GM23248 (cell line): ENCODE data around the gene CASS4. TPM values are rescaled to one million over a fixed set of nuclear protein-coding genes. Genes with fewer than 3 reads are reported as not detected.
A peak's percentile ranks its signal among the peaks of the same experiment; 100 is the strongest.

Source experiments
- DNase-seq: peaks from one replicate; pipeline ENCODE4 v3.0.0-alpha.2; 2015
- H2AFZ ChIP-seq: fragments of 200-600 bp; sonication (generic); 2 replicates; pipeline ENCODE4 v1.6.1; 2016; ENCODE audit warnings: antibody characterized with exemption
- H3F3A ChIP-seq: fragments of 200-600 bp; sonication (generic); 2 replicates; pipeline ENCODE4 v1.6.1; 2016; ENCODE audit warnings: mild to moderate bottlenecking, antibody characterized with exemption, mixed run types; ENCODE audit not compliant: insufficient read depth
- H3K27ac ChIP-seq: fragments of 200-600 bp; sonication (generic); 2 replicates; pipeline ENCODE4 v1.5.1; 2016; ENCODE audit warnings: mild to moderate bottlenecking
- H3K27me3 ChIP-seq: fragments of 200-600 bp; sonication (generic); replicated peaks from 2 replicates; pipeline ENCODE4 v1.6.1; 2016; ENCODE audit warnings: mild to moderate bottlenecking; ENCODE audit not compliant: insufficient read depth
- H3K36me3 ChIP-seq: fragments of 200-600 bp; sonication (generic); 2 replicates; pipeline ENCODE4 v1.6.1; 2016; ENCODE audit warnings: low read depth, mild to moderate bottlenecking
- H3K4me1 ChIP-seq: fragments of 200-600 bp; sonication (generic); 2 replicates; pipeline ENCODE4 v1.6.1; 2016; ENCODE audit warnings: mild to moderate bottlenecking; ENCODE audit not compliant: insufficient read depth
- H3K4me2 ChIP-seq: fragments of 200-600 bp; sonication (generic); one replicate; pipeline ENCODE4 v1.6.1; 2016; ENCODE audit warnings: mild to moderate bottlenecking; ENCODE audit not compliant: unreplicated experiment
- H3K4me3 ChIP-seq: fragments of 200-600 bp; sonication (generic); 2 replicates; pipeline ENCODE4 v1.5.1; 2016; ENCODE audit warnings: mild to moderate bottlenecking
- H3K79me2 ChIP-seq: fragments of 200-600 bp; sonication (generic); 2 replicates; pipeline ENCODE4 v1.6.1; 2016; ENCODE audit warnings: mild to moderate bottlenecking; ENCODE audit not compliant: insufficient read depth
- H3K9ac ChIP-seq: fragments of 200-600 bp; sonication (generic); 2 replicates; pipeline ENCODE4 v1.6.1; 2016; ENCODE audit warnings: mild to moderate bottlenecking
- H3K9me2 ChIP-seq: fragments of 200-600 bp; sonication (generic); 2 replicates; pipeline ENCODE4 v1.6.1; 2016; ENCODE audit warnings: mixed run types, mild to moderate bottlenecking, moderate library complexity; ENCODE audit not compliant: insufficient read depth
- H3K9me3 ChIP-seq: fragments of 200-600 bp; sonication (generic); one replicate; pipeline ENCODE4 v1.6.1; 2017; ENCODE audit warnings: low read depth
- H4K20me1 ChIP-seq: fragments of 200-600 bp; sonication (generic); 2 replicates; pipeline ENCODE4 v1.6.0; 2016; ENCODE audit not compliant: insufficient read depth
- EZH2 ChIP-seq: fragments of 200-600 bp; sonication (generic); IDR thresholded peaks from 2 replicates; pipeline ENCODE4 v1.6.1; 2018; ENCODE audit warnings: antibody characterized with exemption, mild to moderate bottlenecking; ENCODE audit not compliant: insufficient read depth, poor library complexity, severe bottlenecking
- EZH2phosphoT487 ChIP-seq: fragments of 200-600 bp; sonication (generic); IDR thresholded peaks from 2 replicates; pipeline ENCODE4 v1.6.1; 2018; ENCODE audit warnings: antibody characterized with exemption, moderate library complexity, mild to moderate bottlenecking, low read depth; ENCODE audit not compliant: insufficient read depth
- WGBS, 2 experiments: methylation state at CpG; one replicate each; pipeline ENCODE4 v1.1.6; 2015 to 2017; ENCODE audit warnings: low lambda C conversion rate in 2 of 2, low coverage in 1 of 2; ENCODE audit errors: missing lambda C conversion rate in 2 of 2; 5-methylcytosine and 5-hydroxymethylcytosine counted together
- in situ Hi-C: fragments of 300-500 bp; cut with MboI; formaldehyde crosslinking; loops from 2 replicates; pipeline ENCODE4 v1.15.0; 2020
- polyA plus RNA-seq: library from polyadenylated mRNA; unstranded; fragments of >200 nt; fragmentation: Nextera tagmentation; extraction: Ambion mirVana; gene quantifications from 2 replicates; pipeline ENCODE4 v1.2.1, GENCODE V29; 2016
- total RNA-seq: library from RNA; depleted of rRNA; stranded (reverse); fragments of >200 nt; shearing (Covaris generic); gene quantifications from 2 replicates; pipeline ENCODE4 v1.2.3, GENCODE V29; 2014

The CASS4 gene
- total and polyA plus RNA-seq, 2 experiments from 2014 or later, result 10.4 to 19.2 TPM

DNA sequence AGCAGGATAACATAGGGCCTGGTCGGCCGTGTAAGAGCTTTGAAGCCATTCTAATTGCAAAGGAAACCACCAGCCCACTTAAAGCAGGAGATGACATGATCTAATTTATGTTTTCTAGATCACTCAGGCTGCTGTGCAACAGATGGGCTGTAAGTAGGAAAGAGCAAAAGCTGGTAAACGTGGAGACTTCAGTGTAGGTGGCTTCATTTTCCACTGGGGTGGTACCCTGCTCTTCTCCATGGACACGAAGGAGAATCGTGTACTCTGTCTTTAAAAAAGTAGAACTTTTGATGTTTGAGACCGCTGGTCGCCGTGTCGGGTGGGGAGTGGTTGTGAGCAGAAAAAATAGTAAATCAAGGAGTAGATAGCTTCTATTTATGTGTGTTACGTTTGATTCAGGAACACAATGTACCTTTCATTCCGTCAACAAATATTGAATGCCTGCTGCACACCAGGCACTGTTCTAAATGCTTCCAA lies 6.4 kb downstream of the CASS4 start:
- peaks cover 82% of the 10 kb centered on the region for H3F3A ChIP-seq
- H3K27ac ChIP-seq, result peak overlapping the region; percentile 88
- H3K4me2 ChIP-seq, result peak overlapping the region; percentile 26
- DNase-seq, result peak; percentile 45
- peaks cover 45% of the 10 kb centered on the region for H3K79me2 ChIP-seq
- peak overlapping the region; percentile 39 for H3K9ac ChIP-seq
- H2AFZ ChIP-seq, result peak overlapping the region; percentile 57
- no peaks in the 10 kb centered on the region; the same call in 1 of the 2 replicates for H3K36me3 ChIP-seq
- no peaks in the 10 kb centered on the region for H3K9me3 ChIP-seq
- no peaks in the 10 kb centered on the region for H3K27me3 ChIP-seq
- H3K4me1 ChIP-seq, result peaks cover 74% of the 10 kb centered on the region
- 19 to 23% methylated on average over 11 of the region's 11 CpGs for WGBS, 2 experiments
- no peaks in the 10 kb centered on the region for H3K9me2 ChIP-seq
- in situ Hi-C loops, result no loop called here
- H4K20me1 ChIP-seq, result no peaks in the 10 kb centered on the region
- H3K4me3 ChIP-seq, result no peak overlapping the region
- TF ChIP-seq EZH2phosphoT487 (no peak), EZH2 (no peak)

DNA sequence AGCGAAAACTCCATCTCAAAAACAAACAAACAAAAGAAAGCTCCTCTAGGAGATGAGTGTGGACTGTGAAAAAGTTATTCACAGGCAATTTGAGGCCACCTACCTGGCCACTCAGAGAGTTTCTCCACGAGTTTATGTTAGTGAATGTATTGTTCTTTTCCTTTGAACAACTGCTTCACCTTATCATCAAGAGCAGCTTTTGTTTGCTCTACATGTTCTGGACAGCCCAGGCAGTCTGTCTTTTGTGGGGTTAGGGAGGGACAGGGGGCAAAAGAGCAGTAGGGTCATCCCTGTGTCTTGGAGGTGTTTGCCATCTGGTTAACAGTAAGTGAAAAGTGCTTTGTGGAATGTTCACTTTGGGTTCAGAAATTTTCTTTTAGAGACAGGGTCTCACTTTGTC lies 8.0 kb downstream of the CASS4 start:
- H3K9ac ChIP-seq, result no peak overlapping the region
- H4K20me1 ChIP-seq, result no peaks in the 10 kb centered on the region
- H3K4me2 ChIP-seq, result no peak overlapping the region
- H3K27ac ChIP-seq, result peak overlapping the region; percentile 88
- DNase-seq, result no peak
- peaks cover 49% of the 10 kb centered on the region for H3K79me2 ChIP-seq
- H2AFZ ChIP-seq, result no peak overlapping the region
- no peaks in the 10 kb centered on the region for H3K9me3 ChIP-seq
- no peaks in the 10 kb centered on the region for H3K36me3 ChIP-seq
- no peaks in the 10 kb centered on the region for H3K27me3 ChIP-seq
- H3F3A ChIP-seq, result peaks cover 74% of the 10 kb centered on the region
- WGBS, 2 experiments, result 92 to 98% methylated on average over 2 of the region's 2 CpGs
- no peak overlapping the region for H3K4me3 ChIP-seq
- H3K9me2 ChIP-seq, result no peaks in the 10 kb centered on the region
- no peak for TF ChIP-seq EZH2
- no peak for TF ChIP-seq EZH2phosphoT487
- in situ Hi-C loops, result no loop called here
- H3K4me1 ChIP-seq, result peaks cover 70% of the 10 kb centered on the region

DNA sequence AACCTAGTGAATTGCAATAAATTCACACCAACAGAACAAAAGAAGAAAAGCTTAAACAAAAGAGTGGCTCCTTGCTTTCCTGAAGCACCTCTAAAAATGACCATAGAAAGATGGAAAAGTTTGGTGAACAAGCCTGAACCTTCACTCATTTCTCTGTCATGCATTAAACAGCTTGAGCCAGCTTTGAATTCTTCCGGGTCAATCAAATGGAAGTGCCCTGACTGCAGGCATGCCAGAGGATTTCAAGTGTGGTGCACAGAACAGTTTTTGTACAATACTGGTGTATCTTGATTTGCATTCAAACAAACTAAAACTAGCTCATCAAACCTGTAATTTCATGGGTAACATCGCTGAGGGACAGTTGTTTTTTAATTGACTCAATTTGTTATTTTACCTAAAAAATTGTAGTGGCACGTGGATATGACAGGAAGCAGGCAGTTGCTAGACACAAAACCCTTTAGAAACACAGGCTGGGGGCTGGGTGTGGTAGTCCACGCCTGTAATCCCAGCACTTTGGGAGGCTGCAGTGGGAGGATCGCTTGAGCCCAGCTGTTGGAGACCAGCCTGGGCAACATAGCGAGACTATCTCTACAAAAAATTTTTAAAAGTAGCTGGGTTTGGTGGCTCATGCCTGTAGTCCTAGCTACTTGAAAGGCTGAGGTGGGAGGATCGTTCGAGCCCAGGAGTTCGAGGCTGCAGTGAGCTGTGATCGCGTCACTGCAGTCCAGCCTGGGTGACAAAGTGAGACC lies 9.1 kb downstream of the CASS4 start:
- Histone ChIP-seq H3K9ac (no peak overlapping the region), H3K4me2 (no peak overlapping the region), H3K27me3 (no peaks in the 10 kb centered on the region), H3K36me3 (no peaks in the 10 kb centered on the region), H3F3A (peaks cover 68% of the 10 kb centered on the region), H3K4me1 (peaks cover 62% of the 10 kb centered on the region), H3K4me3 (no peak overlapping the region), H4K20me1 (no peaks in the 10 kb centered on the region), H3K27ac (peak overlapping the region; percentile 77), H3K9me2 (no peaks in the 10 kb centered on the region), H3K79me2 (peaks cover 51% of the 10 kb centered on the region), H2AFZ (no peak overlapping the region), H3K9me3 (no peaks in the 10 kb centered on the region)
- WGBS, 2 experiments, result 78 to 79% methylated on average over 11 of the region's 11 CpGs
- TF ChIP-seq EZH2phosphoT487 (no peak), EZH2 (no peak)
- no peak for DNase-seq
- in situ Hi-C loops, result no loop called here

DNA sequence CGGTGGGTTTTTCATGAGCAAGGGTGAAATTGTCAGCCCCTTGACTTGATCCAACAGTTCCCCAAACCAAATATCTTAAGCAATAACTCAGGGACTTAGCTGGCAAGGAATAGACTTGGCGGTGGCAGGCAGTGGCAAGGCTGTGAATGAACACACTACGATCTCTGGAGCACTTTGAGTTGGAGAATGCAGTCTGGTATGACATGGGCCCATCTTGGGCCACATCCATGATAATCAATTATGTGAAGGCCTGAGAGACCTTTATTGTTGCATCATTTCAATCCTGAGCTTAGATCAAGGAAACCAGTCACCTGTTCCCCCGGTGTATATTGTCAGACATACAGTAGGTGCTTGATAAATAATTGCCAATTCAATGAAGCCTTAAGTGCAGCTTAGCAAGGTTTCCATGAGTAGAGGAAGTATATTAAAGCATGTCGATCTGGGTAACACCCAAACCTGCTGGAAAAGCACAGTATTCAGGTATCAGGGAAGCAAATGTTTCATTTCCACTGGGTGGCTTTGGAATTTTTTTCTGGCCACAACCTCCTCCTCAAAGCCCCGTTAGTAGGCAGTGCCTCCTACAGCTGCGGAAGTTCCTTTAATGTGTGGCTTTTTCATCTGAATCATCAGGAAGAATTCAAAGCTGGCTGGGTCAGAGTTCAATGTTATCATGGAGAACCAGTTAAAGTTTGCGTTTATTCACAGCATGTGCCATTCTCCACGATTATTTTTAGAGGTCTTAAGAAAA lies 10.2 kb downstream of the CASS4 start:
- Histone ChIP-seq H3K79me2 (peaks cover 50% of the 10 kb centered on the region), H3K9ac (peak overlapping the region; percentile 37; the same call in 1 of the 2 replicates), H4K20me1 (no peaks in the 10 kb centered on the region), H3K9me2 (no peaks in the 10 kb centered on the region), H3F3A (peaks cover 59% of the 10 kb centered on the region), H3K4me3 (no peak overlapping the region), H3K27me3 (no peaks in the 10 kb centered on the region), H3K36me3 (no peaks in the 10 kb centered on the region), H3K27ac (peak overlapping the region; percentile 77), H3K9me3 (no peaks in the 10 kb centered on the region), H3K4me1 (peaks cover 60% of the 10 kb centered on the region), H3K4me2 (no peak overlapping the region), H2AFZ (0 out of 2 replicates have a peak overlapping the region, but pooled peaks have one; percentile 13)
- in situ Hi-C loops, result no loop called here
- TF ChIP-seq EZH2 (no peak), EZH2phosphoT487 (no peak)
- 51 to 52% methylated on average over 9 of the region's 9 CpGs for WGBS, 2 experiments
- peak; percentile 86 for DNase-seq
